Superior temporal gyrus (tissue), 1 donor: Measurements from ENCODE around the gene SEC31A.
"Not testable (repeated sequence)": the region's sequence is repeated elsewhere in the genome, so short reads cannot be mapped to it uniquely, and the experiment has no call there.

ENCODE experiments used
- DNase-seq: peaks from one replicate; pipeline ENCODE4 v3.0.0-alpha.2; 2016; ENCODE audit errors: extremely low spot score

Gene SEC31A

DNA sequence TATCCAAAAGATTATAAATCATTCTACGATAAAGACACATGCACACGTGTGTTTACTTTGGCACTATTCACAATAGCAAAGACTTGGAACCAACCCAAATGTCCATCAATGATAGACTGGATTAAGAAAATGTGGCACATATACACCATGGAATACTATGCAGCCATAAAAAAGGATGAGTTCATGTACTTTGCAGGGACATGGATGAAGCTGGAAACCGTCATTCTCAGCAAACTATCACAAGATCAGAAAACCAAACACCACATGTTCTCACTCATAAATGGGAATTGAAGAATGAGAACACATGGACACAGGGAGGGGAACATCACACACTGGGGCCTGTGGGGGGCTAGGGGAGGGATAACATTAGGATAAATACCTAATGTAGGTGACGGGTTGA, 57.9 kb downstream of the SEC31A start:
- DNase-seq, result not testable (repeated sequence)

DNA sequence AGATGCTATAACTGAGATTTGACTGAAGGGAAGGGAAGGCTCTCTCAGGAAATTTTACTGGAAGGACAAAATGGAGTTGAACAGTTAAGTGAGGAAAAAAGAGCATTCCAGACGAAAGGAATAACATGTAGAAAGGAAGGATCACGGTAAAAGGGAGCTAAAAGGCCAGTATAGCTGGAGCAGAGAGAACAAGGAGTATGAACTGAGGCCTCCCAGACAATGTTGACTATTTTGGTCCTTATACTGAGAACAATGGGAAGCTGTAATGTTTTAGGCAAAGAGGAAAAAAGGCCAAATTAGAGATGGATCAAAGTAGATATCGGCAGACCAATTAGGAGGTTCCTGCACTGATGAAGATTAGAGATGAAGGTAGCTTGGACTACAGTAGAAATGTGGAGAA, 65.5 kb downstream of the SEC31A start:
- DNase-seq, result no peak

DNA sequence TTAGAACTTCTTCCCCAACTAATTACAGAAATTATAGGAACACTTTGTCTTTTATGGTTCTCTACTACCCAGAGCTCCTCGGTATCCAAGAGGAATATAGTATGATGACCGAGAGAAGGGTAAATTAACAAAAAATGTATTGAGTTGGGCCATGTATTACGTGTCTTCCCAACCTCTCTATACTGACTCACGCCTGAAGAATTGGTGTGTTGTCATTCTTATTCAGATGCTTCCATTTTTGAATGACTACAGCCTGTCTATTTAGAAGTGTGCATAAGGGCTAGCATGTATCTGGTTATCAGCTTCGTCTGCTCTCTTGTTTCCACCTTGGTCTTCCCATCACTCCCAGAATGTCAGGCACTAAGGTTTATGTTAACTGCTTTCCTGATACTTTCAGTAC, 67.9 kb downstream of the SEC31A start:
- DNase-seq, result no peak

DNA sequence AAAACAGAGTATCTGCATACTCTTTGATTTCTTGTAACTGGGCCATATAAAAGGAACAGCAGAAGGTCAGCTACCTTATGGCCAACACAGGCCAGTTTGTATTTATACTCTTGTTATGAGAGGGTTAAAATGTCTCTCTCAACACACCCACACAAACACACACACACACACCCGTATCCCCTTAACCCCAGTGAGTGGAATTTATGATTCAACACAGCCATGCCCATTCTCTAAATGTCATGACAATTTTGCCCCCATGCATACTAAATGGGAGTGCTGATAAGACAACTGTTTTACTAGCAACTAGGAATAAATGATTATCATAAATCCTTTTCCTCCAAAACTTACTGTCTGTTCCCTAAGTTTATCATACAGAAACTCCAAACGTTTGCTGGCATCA, 70.3 kb downstream of the SEC31A start:
- no peak for DNase-seq

DNA sequence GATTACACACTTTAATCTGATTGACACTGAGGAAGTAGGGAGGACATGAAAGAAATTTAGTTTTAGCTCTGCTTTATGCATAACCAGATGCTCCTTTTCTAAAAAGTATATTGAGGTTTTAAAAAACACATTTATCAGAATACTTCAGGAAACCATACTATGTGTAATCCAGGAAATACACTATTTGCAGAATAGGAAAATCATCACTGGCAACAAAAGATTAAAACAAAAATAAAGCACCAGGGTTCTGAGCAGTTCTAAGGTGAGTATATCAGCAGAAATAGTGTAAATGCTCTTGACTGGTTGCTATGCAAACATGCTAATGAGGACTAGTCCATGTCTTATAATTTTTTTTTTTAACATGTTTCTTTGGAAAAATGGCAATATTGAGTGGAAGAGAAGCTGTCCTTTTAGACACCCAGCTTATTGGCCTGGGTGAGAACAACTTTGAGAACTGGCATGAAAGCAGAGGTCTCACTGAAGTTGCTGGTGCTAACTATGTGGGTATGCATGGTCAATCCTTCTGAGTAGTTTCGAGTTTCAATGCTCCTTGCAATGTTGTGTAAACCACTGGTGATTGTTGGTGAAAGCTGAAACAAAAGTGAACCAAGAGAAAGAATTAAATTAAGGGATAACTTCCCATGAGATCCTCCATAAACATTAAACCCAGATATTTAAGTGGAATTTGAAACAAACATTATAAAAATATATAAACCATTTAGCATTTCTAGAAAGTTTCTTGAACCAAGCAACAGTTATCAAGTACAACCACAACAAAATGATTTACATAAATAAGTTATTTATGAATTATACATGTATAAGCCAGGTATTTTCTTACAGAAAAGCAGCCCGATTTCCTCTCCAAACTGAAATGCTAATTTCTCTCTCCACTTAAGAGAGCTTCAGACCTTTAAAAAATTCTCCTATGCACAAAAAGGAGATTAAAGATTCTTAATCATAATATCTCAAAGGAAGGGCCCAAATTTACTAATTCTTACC, 72.0 kb downstream of the SEC31A start:
- DNase-seq, result no peak

DNA sequence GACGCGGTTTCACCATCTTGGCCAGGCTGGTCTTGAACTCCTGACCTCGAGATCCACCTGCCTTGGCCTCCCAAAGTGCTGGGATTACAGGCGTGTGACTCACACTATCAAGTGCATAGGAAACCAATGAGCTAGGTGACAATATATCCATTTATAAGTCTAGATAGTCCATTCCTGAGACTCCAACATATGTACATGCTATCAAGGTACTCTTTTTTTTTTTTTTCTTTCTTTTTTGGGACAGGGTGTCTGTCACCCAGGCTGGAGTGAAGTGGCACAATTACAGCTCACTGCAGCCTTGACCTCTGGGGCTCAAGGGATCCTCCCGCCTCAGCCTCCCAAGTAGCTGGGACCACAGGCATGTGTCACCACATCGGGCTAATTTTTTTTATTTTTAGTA, 74.1 kb downstream of the SEC31A start:
- not testable (repeated sequence) for DNase-seq

DNA sequence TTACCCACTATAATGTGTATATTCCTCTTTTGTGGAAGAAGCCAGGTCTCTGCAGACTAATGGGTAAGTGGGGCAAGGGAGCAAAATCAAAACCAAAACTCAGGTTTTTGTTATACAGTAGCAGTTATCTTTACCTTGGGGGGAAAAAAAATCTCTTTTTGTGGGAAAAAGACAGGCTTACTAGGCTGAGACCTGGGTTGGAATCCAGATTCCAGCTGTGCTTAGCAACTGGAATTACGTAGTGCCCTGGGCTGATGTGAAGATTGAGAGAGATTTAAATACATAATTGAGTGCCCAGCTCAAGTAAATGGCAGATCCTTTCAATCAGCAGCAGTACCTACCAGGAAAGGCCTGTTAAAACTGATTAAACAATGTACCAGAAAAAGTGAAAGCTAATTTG, 76.9 kb downstream of the SEC31A start:
- DNase-seq, result no peak

DNA sequence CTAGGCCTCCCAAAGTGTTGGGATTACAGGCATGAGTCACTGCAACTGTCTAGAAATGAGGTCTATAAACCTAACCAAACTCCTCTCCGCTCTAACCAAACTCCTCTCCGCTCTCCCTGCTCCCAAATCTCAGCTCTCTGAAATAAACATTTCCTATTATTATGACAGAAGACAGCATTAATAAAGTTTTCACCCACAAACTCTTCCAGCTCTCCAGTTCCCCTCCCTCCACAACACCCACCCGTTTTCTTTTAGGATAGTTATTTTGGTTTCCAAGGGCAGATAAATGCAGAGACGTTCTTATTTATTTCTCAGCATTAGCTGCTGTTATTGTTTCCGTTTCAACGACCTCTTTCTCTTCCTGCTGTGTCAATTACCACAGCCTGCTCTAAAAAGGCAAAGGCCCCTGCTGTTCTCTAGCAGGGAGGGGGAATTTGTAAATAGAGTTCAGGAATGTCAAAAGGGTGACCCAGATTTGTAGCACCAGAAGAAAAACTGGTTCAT, 79.1 kb downstream of the SEC31A start:
- DNase-seq, result no peak

DNA sequence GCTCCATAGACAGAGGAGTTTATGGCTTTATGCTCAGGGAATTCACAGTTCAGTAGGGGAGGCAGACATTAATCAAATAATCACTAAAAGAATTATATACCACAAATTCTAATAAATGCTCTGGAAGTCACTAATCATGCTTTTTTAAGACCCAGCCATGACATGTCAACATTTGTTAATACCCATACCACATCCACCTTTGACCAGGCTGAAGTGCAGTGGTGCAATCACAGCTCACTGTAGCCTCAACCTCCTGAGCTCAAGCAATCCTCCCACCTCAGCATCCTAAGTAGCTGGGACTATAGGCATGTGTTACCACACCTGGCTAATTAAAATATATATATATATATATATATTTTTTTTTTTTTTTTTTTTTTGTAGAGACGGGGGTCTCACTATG, 79.6 kb downstream of the SEC31A start:
- no peak for DNase-seq

DNA sequence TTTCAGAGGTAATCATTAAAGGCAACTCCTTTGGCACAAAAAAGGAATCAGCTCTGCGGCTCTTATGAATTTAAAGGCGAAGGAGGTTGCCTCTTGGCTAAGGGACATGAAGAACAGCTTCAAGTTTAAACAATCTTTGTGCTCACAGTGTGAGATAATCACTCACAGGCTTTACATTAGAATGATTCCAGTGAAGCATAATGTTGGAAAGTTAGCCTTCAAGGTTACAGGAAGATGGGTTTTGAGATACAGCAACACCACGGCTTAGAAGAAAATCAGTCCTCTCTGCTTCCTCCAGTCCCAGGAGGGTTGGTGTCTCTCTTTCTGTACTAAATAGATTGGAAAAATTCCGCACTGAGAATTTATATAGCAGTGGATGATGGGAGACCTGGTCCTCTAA, 80.8 kb downstream of the SEC31A start:
- no peak for DNase-seq

DNA sequence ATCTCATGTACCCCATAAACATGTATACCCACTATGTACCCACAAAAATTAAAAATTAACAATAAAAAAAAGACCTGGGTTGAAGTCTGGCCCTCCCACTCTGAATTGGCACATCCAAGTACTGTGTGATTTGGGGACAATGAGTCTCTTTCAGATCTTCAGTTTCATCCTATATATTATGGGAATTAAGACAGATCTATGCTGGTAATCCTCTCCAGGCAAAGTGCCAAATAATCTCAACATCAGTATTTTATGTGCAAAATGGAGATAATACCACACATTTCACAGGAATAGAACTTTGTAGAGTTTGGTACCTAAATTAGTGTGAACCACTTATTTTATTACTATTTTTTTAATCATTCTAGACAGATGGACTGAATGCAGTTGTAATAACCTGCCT, 81.3 kb downstream of the SEC31A start:
- no peak for DNase-seq

DNA sequence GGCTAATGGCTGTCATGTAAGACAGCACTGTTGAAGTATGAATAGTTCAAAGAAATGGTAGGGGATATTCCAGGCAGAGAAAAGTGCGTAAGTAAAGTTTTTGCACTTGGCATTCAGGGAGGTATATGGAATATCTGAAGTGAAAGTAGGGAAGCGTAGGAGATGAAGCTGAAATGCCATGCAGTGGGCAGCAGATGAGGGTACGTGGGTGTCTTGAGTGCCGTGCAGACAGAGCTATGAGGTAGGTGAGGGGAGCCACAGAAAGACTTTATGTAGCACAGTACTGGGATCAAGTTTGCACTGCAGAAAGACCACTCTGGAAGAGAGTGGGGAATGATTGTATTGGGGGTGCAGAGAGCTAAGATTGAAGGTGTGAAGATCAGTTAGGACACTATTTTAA, 87.2 kb downstream of the SEC31A start:
- DNase-seq, result no peak

DNA sequence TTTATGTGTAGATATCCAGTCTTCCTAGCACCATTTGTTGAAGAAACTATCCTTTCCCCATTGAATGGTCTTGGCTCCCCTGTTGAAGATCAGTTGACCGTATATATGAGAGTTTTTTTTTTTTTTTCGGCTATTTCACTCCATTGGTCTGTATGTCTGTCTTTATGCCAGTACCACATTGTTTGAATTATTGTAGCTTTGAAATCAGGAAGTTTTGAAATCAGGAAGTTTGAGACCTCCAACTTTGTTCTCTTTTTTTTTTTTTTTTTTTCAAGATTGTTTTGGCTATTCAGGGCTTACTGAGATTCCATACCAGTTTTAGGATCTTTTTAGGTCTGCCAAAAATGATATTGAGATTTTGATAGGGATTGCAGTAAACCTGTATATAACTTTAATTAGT, 88.0 kb downstream of the SEC31A start:
- no peak for DNase-seq

DNA sequence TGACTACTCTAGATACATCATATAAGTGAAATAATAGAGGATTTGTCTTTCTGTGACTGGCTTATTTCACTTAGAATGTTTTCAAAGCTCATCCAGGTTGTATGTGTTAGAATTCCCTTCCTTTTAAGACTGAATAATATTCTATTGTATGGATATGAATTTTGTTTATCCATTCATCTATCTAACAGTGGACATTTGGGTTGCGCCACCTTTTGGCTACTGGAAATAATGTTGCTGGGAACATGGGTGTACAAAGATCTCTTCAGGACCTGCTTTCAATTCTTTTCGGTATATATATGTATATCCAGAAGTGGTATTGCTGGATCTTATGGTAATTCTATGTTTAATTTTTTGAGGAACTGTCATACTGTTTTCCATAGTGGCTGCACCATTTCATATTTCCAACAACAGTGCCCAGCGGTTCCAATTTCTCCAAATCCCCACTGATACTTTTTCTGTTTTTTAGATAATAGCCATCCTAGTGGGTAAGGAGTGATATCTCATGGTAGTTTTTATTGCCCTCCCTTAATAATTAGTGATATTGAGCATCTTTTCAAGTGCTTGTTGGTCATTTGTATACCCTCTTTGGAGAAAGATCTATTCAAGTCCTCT, 88.9 kb downstream of the SEC31A start:
- peak; percentile 73 for DNase-seq

DNA sequence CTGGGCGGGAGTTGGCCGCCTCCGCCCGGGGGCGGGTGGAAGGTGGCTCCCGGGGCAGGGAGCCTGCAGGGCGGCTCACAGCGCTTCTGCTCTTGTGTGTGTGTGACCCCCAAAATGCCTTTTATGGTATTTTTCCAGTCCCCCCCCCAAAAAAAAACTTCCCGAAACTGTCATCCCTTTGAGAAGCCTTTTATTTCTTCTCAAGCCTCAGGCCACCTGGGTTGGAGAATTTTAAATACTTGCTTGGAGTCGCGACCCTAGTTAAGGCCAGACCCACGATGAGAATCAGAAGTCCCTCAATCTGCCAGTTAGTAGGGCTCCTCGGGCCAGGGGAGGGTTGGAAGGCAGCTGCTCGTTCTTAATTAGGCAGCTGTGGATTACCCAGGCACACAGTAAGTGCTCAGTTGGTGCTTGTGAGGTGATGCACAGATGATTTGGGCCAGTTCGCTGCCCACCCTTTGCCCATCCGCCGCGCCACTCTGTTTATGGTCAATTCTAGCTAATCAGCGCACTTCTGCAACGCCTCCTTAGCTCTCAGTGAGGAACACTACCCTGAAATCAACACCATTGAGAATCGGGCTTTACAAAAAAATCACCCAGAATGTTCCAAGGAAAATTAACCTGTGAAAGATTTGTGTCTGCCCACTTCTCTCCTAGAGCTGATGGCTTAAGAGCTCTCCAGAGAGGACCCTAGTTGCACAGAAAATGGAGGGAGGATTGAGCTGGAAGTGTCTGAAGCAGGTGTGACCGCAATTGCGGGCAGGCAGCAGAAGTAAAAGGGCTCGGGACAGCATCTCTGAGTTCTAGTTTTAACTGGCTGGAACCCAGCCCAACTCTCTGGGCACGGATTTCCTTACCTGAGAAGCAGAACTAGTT, 91.7 kb downstream of the SEC31A start:
- peak; percentile 58 for DNase-seq

DNA sequence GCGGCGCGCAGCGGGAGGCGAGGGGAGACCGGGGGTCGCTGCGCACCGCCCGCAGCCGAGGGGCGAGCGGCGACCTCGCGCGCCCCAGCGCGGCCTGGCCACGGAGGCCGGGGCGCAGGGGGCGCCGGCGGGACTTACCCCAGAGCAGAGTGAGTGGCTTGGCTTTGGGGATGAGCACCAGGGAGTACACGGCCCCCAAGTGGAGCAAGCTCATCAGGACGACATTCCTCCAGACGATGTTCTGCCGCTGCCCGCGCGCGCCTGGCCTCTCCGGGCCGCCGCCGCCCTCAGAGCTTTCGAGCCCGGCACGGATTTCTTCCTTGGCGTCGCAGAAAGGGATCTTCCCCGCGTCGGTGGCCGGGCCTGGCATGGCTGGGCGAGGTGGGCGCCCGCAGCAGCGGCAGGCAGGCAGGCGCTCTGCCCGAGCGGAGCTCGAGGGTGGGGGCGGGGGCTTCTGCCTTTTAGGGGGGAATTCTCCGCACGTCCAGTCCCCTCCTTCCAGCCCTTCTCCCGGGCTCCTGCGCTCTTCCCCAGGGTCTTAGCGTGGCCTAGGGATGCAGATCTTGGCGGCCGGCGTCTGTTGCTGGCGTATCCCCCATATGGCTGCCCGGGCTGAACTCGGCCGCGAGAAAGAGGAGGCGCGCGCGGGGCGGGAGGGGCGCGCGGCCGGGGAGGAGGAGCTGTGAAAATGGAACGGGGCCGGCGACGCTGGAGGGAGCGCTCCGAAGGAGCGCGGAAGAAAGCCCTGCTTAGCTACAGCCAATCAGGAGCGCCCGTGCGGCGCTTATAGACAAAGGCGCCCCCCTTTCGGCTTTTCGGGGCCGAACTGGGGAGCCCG, 92.6 kb downstream of the SEC31A start, which contains the start of gene SCD5:
Gene SCD5 (minus strand): TSS at position 629 of the 838 bp plus-strand sequence. CDS start 259 bp downstream, at position 370.
- DNase-seq, result peak; percentile 91

DNA sequence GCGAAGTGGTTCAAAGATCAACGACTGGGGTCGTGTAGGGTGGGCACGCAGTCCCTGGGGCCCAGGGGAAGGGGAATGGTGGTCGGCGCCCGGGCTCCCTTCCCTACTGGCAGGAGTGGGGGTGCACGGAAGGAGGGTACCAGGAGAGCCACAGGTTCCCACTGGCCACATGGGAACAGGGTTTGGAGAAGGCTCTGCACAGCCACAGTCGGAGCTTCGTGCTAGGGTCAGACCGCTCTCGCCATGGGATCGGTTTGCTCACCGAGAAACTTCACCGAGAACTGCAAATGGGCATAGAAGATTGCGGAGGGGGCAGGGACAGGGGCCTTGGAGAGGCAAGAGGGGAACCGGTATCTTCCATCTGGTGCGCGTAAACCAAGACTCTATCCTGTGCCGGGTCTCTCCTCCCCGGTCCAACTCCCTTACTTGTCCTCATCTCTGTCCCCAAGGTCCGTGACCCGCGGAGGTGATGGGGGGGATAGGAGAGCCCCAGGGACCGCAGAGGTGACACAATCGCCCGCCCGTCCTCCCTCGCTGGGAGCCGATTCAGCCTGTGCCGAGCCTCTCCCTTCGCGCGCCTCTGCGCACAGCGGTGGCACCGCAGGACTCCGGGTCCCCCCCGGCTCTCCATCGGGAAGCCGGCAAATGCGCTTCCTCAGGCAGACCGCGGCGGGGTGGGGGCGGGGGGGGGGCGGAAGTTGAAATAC, 93.4 kb downstream of the SEC31A start:
- no peak for DNase-seq

DNA sequence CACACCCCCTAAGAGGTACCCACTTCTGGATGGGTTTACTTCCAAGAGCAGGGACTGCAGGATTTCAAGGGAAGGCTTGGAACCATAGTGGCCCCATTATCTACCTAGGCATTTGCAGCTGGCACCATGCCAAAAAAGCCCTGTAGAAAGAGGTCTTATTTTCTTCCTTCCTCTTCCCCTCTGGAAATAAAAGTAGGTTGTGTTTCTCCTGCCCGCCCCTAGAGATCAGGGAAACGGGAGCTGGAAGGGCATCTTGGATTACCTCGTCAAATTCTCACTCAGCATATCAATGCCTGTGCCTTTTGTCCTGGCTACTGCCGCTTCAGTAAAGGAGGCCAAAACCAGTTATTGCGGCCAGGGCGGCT, 93.9 kb downstream of the SEC31A start:
- peak; percentile 72 for DNase-seq

DNA sequence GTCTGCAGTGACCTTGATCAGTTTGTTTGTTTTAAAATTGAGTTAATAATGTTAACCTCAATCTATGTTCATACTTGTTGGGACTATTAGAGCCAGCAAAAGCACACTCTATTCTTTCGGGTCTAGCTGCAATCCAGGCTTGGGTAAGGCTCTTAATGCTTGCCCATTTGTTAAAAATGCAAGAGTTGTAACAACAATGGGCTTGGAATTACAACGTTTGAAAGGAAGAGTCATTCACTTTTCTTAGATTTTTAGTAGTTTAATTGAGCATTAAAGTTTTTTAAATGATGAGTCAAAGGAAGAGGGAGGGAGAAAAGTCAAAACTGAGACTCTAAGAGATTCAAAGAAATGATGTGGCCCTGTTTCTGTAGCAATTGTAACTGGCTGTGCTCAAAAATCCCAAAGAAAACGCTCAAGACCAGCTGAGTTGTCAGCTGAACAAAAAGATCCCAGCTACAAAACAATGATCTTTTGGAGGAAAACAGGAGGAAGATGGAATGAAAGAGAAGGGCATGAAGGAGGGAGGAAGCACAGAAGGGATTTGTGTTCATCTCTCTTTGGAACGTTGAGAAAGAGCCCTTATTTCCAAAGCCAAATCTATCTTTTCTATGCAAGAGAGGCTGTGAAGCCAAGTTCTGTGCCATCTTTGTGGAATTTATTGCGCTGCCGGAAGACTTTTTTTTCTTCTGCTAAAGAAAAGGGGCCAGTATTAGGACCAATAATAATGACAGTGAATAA, 97.9 kb downstream of the SEC31A start:
- DNase-seq, result peak; percentile 83

DNA sequence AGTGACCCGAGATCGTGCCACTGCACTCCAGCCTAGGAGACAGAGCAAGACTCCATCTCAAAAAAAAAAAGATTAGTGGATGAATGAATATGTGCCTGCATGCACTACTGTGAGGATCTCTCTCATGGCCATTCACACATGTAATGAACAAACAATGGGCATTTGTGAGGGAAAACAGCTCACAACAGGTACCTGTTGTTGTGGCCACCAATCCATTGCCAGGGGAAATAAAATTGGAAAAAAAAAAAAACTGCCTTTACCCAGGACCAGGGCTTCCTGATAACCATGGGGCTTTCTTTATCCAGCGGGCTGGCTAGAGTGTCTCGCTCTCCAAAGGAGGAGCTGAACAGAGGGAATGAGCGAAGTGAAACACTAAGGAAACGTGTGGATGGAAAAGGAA, 99.8 kb downstream of the SEC31A start:
- DNase-seq, result peak; percentile 49
